Right cardiac atrium (tissue), 5 donors: ENCODE results near the gene TDO2. TPM values are rescaled to one million over a fixed set of nuclear protein-coding genes. Genes with fewer than 3 reads are reported as not detected.

Source experiments
- ATAC-seq, 2 donors: fragments of 200-7000 bp; cut with Tn5 transposase; one replicate each; pipeline versions ENCODE4 v1.8.0 to v1.9.1; 2020; ENCODE audit warnings: moderate library complexity in 2 of 2, mild to moderate bottlenecking in 1 of 2
- DNase-seq, 3 donors: peaks; one replicate each; pipeline ENCODE4 v3.0.0-alpha.2; 2020
- H3K27ac ChIP-seq: one replicate; pipeline ENCODE4 v1.5.1; 2013; ENCODE audit warnings: mild to moderate bottlenecking, low read length, control low read depth, moderate library complexity
- H3K27me3 ChIP-seq: one replicate; pipeline ENCODE4 v1.6.1; 2013; ENCODE audit not compliant: control insufficient read depth, insufficient read depth
- H3K4me1 ChIP-seq: one replicate; pipeline ENCODE4 v1.6.1; 2013; ENCODE audit warnings: low read length; ENCODE audit not compliant: control insufficient read depth, insufficient read depth
- H3K4me3 ChIP-seq: one replicate; pipeline ENCODE4 v1.5.1; 2013; ENCODE audit warnings: low read length, control low read depth
- H3K9me3 ChIP-seq: one replicate; pipeline ENCODE4 v1.6.1; 2013; ENCODE audit warnings: low read length; ENCODE audit not compliant: control insufficient read depth
- WGBS: extraction: QIAGEN DNeasy Blood & Tissue Kit; methylation state at CpG from one replicate; pipeline ENCODE4 v1.1.7; 2013; 5-methylcytosine and 5-hydroxymethylcytosine counted together
- intact Hi-C, 4 donors: fragments of 100-400 bp; cut with DNase I; formaldehyde crosslinking; loops; one replicate each; pipeline versions ENCODE4 v1.11.0 to v1.14.0; 2022 to 2023
- polyA plus RNA-seq: library from polyadenylated mRNA; stranded (reverse); fragments of 200-250 nt; gene quantifications from one replicate; pipeline ENCODE4 v1.2.3, GENCODE V29; 2013
- total RNA-seq, 4 donors: library from RNA; stranded (reverse); fragmentation: NEBNext Ultra II Directional; extraction: Animal tissue kit (Norgen Biotek cat#: 25700); gene quantifications; one replicate each; pipeline ENCODE4 v1.2.1, GENCODE V29; 2021
- donor health status: healthy with polysubstance abuse.
- donor health status: DM: no; HTN: yes; CAD: no.
- donor health status: DM: no; HTN: no; CAD: no.
- donor health status: DM: no; HTN: yes; CAD: no; lungs with severe emphysema.
- donor health status: DM: yes; HTN: yes; CAD: no.

Gene TDO2
- total and polyA plus RNA-seq, 5 donors, result not detected

DNA sequence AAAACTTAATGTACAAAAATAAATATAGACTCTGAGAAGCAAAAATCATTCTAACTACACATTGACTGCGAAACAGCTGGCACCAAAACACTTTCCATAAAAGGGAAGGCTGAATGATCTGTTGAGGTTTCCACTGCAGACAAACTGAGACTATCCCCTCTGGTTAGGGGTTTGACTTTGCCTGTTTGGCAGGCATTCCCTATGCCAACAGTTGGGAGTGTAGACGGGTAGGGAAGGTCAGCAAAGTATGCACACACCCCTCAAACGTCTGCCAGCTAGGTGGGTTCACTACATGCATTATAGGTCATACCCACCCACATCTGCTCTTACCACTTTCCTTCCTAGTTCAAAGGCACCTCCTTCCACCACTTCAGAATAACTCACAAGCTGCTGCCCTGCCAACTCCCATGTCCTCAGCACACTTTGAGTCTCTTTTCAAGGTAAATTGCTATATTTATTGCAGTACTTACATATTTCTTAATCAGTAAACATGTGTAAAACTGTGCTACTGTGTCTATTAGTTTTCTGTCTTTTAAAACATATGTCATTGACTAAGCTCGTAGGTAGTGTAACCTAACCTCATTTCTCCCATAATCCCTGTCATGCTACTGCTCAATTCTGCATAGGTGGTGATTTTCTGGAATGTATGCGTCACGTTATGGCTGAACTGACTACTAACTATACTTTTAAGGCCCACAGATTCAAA is 37.7 kb downstream of the TDO2 start:
- DNase-seq, result no peak
- ATAC-seq, result no peak
- Histone ChIP-seq H3K9me3 (no peaks in the 10 kb centered on the region), H3K27ac (no peak overlapping the region), H3K4me1 (no peaks in the 10 kb centered on the region), H3K27me3 (no peaks in the 10 kb centered on the region), H3K4me3 (no peak overlapping the region)
- WGBS, result 84% methylated on average over 6 of the region's 6 CpGs
- intact Hi-C loops, result no loop called here

DNA sequence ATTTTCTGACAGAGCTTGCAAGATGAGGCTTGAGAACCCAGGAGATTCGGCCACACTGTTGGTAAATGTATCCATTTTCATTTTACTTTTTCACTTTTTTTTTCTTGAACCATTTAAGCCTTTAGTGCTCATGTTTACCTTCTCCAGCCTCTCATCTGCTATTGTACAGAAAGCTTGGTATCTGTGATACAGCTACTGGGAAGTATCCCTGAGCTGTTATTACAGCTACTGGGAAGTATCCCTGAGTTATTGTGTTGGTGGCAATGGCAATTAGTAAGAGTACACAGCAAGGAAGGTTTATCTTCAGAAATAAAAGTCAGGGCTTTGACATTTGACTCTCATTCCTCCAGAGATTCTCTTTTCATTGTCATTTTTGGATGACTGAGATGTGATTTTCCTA is 38.3 kb downstream of the TDO2 start:
- ATAC-seq, result no peak

DNA sequence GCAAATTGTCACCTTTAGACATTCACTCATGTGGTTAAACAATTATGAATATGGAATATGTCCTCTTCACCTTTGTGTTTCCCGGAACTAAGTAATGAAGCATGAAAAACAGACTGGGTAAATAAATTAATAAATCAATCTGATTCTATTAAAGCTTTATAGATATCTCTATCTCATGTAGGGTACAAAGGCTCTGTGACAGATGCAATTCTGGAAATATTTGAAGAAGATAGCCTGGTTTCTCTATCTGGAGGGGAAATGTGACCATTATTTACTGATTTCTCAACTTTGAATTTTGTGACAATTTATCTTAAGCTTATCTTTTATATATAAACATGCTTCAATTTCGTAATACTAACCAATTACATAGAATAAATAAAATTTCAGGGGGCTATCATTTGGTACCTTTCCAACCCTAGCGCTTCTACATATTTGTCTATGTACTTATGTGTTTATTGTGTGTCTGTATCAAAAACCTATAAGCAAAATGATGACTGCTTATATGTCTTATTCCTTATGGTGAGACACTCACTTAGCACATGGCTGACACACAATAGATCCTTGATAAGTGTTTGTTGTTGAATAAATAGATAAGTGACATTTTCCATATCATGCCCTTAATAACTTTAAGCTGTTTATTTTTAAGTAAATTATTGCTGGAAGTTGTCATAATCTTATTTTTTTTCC is 40.3 kb downstream of the TDO2 start:
- WGBS, result 92% methylated on average over 3 of the region's 3 CpGs
- Histone ChIP-seq H3K9me3 (no peaks in the 10 kb centered on the region), H3K27ac (no peak overlapping the region), H3K4me1 (no peaks in the 10 kb centered on the region), H3K27me3 (no peaks in the 10 kb centered on the region), H3K4me3 (no peak overlapping the region)
- ATAC-seq, result no peak
- intact Hi-C loops, result no loop called here
- DNase-seq, result no peak

More for the DNA sequence above, 38.3 kb downstream of the TDO2 start:
- no peak overlapping the region for H3K27ac ChIP-seq
- intact Hi-C loops, result no loop called here
- 94% methylated on average over 1 of the region's 1 CpG for WGBS
- H3K4me1 ChIP-seq, result no peaks in the 10 kb centered on the region
- H3K27me3 ChIP-seq, result no peaks in the 10 kb centered on the region
- DNase-seq, result no peak
- H3K4me3 ChIP-seq, result no peak overlapping the region
- no peaks in the 10 kb centered on the region for H3K9me3 ChIP-seq

DNA sequence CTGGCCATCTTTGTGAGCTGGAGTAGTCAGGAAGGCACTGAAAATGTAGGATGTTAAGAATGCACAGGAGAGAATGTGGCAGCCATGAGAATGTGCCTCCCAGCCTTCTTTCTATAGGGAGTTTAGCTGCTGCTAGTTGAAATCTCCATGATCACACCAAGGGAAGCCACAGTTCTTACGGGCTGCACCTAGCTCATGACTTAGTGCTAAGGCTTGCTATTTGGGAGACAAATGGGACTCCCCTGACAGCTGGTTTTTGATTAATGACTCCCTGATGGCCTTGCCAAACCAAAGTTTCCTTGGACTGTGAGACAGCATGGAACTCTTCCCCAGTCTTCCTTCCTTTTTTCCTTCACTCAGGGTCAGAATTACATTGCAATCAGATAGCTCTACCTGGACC is 41.0 kb downstream of the TDO2 start:
- intact Hi-C loops, result no loop called here
- H3K9me3 ChIP-seq, result no peaks in the 10 kb centered on the region
- DNase-seq (no peak), ATAC-seq (no peak)
- no peak overlapping the region for H3K27ac ChIP-seq
- H3K4me1 ChIP-seq, result no peaks in the 10 kb centered on the region
- 83% methylated on average over 1 of the region's 1 CpG for WGBS
- no peaks in the 10 kb centered on the region for H3K27me3 ChIP-seq
- H3K4me3 ChIP-seq, result no peak overlapping the region

DNA sequence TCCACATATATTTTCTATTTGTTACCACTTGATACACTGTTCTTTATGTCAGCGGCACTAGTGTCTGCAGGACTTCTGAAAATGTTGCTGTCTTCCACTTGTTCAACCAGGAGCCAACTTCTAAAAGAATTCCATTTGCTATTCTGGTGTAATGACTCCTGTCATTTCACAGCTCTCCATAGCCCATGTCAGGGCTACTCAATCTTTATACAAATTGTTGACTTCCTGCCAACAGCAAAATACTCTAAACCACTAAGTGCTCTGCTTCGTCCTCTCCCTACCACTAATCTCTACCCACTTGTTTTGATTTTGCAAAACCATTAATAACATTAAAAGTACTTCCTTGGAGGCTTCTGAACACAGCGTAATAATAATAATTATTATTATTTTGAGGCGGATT is 43.0 kb downstream of the TDO2 start:
- no peak for DNase-seq
- intact Hi-C loops, result no loop called here
- no peaks in the 10 kb centered on the region for H3K27me3 ChIP-seq
- no peaks in the 10 kb centered on the region for H3K4me1 ChIP-seq
- no peak overlapping the region for H3K27ac ChIP-seq
- ATAC-seq, result no peak
- no peaks in the 10 kb centered on the region for H3K9me3 ChIP-seq
- 51% methylated on average over 4 of the region's 4 CpGs for WGBS
- no peak overlapping the region for H3K4me3 ChIP-seq

DNA sequence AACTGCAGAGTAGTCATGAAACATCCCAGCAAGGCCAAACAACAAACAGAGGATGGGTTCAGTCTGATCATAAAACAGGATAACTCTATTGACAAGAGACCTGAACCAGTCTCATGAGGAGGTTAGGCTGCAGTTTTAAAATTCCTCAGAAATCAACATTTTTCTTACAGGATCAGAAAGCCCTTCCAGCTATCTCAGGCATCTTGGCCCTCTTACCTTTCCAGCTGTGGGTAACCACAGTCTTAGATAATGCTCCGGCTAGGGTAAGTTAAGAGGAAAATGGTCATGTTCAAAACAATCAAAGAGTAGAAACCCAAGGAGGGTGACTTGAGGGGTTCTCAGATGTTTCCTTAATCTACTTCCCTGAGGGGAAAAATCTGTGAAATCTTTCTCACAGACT is 45.0 kb downstream of the TDO2 start:
- Histone ChIP-seq H3K4me1 (no peaks in the 10 kb centered on the region), H3K4me3 (no peak overlapping the region), H3K9me3 (no peaks in the 10 kb centered on the region), H3K27ac (no peak overlapping the region), H3K27me3 (no peaks in the 10 kb centered on the region)
- DNase-seq (no peak), ATAC-seq (no peak)
- WGBS, result 71% methylated on average over 1 of the region's 1 CpG
- intact Hi-C loops, result no loop called here

DNA sequence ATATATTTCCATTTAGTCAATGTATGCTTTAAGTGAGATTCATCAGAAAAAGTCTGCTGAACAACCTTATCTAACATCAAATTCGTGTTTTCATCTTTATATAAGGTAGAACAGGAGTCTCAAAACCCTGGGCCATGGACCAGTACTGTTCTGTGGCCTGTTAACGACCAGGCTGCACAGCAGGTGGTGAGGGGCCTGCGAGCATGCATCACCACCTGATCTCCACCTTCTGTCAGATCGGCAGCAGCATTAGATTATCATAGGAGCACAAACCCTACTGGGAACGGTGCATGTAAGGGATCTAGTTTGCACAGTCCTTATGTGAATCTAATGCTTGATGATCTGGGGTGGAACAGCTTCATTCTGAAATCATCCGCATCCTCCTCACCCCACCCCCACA is 47.0 kb downstream of the TDO2 start:
- Histone ChIP-seq H3K27me3 (no peaks in the 10 kb centered on the region), H3K27ac (no peak overlapping the region), H3K9me3 (no peaks in the 10 kb centered on the region), H3K4me1 (no peaks in the 10 kb centered on the region), H3K4me3 (no peak overlapping the region)
- ATAC-seq (no peak), DNase-seq (no peak)
- WGBS, result 75% methylated on average over 6 of the region's 6 CpGs
- intact Hi-C loops, result loop anchor here in 3 of 4 donors (5.0 to 10.0 kb wide), 3 partner anchors 133 to 546 kb away; no protein-coding TSS in a partner anchor

DNA sequence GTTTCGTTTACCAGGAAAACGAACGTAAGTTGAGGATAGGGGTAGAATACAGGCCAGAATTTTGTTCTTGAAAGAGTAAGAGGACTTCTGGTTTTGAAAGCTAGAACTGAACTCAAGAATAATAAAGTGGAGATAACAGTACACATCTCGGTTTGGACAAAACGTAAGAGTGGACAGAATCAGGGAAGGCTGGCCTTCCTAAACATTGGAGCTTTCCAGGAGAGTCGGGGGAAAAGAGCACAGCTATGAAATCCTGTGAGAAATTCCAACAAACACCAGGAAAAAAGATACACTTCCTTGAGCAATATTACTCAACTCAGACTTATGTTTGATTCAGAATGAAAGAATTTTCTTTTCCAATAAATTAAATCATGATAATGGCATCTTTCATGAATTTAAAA is 49.0 kb downstream of the TDO2 start:
- ATAC-seq (no peak), DNase-seq (no peak)
- no peaks in the 10 kb centered on the region for H3K9me3 ChIP-seq
- intact Hi-C loops, result loop anchor here in 3 of 4 donors (5.0 to 10.0 kb wide), 3 partner anchors 135 to 548 kb away; no protein-coding TSS in a partner anchor
- no peaks in the 10 kb centered on the region for H3K4me1 ChIP-seq
- peak overlapping the region; percentile 61 for H3K4me3 ChIP-seq
- 37% methylated on average over 6 of the region's 6 CpGs for WGBS
- no peak overlapping the region for H3K27ac ChIP-seq
- H3K27me3 ChIP-seq, result no peaks in the 10 kb centered on the region

DNA sequence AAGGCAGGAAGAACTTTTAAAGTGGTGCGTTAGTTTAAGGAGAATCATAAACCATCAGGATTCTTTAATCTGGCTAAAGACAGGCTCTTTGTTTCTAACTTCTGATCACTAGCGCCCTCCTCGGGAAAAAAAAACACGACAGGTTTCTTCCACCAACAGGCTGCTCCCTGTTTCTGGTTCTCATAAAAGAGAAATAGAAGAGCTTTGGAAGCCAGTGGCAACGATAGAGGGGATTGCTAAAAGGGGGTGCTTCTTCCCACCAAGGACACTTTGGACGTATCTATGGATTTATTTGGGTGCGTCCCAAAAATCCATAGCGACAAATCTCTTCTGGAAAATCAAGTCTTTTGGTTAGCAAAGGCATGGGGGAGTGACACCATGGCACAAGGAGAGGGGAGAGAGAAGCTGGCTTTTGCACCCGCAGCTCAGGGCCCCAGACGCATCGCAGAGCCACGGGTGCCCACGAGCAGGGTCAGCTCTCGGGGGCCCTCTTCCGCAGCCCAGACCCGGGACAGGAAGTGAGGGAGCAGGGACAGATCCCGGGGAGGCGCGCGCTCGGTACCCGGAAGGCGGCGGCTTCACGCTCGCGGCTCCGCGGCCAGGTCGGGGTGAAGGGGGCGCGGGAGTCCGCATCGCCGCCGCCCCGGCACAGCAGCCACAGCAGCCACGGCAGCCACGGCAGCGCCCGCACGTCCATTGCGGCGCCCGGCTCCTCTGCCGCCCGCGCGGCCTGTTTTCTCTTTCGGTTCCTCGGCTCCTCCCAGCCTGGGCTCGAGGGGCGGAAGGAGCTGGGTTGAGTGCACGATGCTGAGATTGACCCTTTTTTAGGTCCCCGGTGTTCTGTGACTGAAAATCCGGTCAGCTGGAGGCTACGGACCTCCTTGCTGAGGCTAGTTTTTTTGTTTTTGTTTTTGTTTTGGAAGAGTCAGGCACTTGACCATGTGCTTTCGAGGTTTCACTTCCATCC is 49.9 kb downstream of the TDO2 start, which contains the start of gene CTSO:
CTSO (minus strand) TSS at position 716 of the 967 bp plus-strand sequence; CDS start at position 697, 19 bp downstream.
- Histone ChIP-seq H3K27me3 (no peaks in the 10 kb centered on the region), H3K9me3 (no peaks in the 10 kb centered on the region), H3K4me3 (peak within 1 kb of the TSS; percentile 61), H3K4me1 (no peaks in the 10 kb centered on the region), H3K27ac (peak within 1 kb of the TSS; percentile 93)
- under 1% methylated on average over 58 of the region's 58 CpGs for WGBS
- peak; percentile 80 to 91 (median 90) for DNase-seq
- ATAC-seq, result peak; percentile 97 to 98
- intact Hi-C loops, result loop anchor here in 3 of 4 donors (5.0 to 10.0 kb wide), 3 partner anchors 136 to 549 kb away; no protein-coding TSS in a partner anchor

DNA sequence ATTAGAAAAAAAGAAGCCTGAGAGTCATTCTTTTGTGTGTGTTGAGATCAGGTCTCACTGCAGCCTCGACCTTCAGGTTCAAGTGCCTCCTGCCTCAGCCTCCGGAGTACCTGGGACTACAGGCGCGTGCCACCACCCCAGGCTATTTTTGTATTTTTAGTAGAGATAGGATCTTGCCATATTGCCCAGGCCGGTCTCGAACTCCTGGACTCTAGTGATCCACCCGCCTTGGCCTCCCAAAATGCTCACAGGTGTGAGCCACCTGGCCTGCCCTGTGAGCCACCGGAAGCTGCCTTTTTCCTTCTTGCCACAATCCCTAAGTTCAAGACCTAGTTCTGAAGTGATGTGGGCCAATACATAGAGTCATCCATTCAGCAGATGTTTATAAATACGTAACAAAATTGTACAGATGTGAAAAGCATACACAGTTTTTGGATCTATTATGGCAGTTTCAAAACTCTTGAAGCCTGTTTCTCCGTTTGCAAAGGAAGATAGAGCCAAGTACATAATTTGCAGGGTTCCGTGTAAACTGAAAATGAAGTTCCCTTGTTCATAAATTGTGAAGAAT is 50.7 kb downstream of the TDO2 start:
- intact Hi-C loops, result loop anchor here in 3 of 4 donors (5.0 to 10.0 kb wide), 3 partner anchors 137 to 549 kb away; no protein-coding TSS in a partner anchor
- DNase-seq (peak in 2 of 3 donors; percentile 11 to 47), ATAC-seq (no peak)
- Histone ChIP-seq H3K4me3 (peak overlapping the region; percentile 61), H3K27ac (peak overlapping the region; percentile 93), H3K27me3 (no peaks in the 10 kb centered on the region), H3K4me1 (no peaks in the 10 kb centered on the region), H3K9me3 (no peaks in the 10 kb centered on the region)
- 76% methylated on average over 11 of the region's 11 CpGs for WGBS
